Stimulated activated CD4-positive, alpha-beta T cell treated with anti-CD3 and anti-CD28 coated beads, Interleukin-2, amount 100 ng/mL, for 4 hours (primary cell): Measurements from ENCODE around the gene TWNK.

Source experiments
- DNase-seq: peaks from one replicate; pipeline ENCODE4 v3.0.0-alpha.2; 2020; ENCODE audit warnings: low read depth

TWNK gene

DNA sequence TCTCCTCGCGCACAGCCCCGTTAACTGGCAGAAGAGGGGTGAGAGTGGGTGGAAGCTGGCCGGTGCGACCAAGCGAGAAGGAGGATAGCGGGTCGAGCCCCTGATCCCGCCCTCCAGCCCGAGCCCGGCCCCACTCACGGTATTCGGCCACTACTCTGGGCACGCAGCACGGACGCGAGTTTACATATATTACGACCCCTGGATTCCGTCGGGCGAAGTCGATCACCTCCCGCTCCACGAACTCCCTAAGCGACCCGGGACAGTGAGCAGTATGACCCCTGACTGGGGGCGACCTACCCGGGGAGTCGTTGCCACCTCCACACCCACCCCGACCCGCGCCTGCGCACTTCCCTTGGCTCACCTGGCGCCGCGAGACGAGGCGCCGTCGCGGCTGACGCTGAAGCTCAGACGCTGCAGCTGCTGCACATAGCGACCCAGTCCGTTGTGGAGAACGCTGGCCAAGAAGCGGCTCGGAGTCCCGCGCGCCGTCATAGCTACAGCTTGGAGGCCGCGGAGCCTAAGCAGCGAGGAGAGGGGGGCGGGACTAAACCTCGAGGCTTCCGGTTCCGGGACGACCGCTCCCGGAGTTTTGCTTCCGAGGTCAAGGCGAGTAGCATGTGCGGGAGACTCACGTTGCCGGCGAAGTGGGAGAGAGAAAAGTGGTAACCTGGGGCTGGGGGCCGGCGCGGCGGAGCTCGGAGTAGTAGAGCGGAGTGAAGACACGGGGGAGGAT, at the start of gene TWNK, which contains the start of gene MRPL43:
Gene TWNK, plus strand, starts transcription at position 592 of the 733 bp plus-strand sequence. CDS start 668 bp downstream, outside the sequence.
Gene MRPL43, minus strand, starts transcription at position 546 of the 733 bp plus-strand sequence. Its CDS starts 54 bp downstream, at position 492.
- DNase-seq, result peak; percentile 82

DNA sequence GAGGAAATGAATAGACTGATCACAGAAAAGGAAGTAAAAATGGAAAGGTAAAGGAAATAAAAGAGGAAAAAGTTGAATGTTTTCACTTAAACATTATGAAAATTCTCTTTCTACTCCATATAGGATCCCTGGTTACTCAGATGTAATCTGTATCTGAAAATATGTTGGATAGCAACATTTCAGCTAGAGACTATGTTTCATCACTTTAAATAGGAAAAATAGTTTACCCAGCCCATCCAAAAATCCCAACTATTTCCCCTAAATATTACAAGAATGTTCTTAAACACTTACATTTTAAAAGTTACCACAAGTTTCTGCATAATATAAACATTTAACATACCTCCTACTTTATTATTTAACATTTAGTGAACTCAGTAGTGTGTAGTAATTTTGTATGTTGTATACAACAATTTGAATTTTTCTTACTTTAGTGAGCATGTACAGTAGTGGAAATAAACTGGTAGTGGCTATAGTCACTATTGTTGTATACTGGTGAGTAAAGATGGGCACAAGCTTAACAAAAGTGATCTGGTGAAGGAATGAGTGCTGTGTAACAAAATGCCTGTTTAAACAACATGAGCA, 47.5 kb upstream of the TWNK start:
- no peak for DNase-seq

DNA sequence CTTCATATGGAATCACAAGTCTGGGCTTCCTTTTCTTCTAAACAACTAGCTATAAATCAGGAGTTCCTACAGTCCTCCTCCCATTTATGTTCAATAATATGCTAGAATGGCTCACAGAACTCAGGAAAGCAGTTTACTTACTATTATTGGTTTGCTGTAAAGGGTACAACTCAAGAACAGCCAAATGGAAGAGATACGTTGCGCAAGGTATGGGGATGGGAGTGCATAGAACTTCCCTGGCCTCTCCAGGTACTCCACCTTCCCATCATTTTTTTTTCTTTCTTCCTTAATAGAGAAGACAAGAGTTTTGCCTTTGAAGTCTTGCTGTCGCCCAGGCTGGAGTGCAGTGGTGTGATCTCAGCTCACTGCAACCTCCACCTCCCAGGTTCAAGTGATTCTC, 45.1 kb upstream of the TWNK start:
- no peak for DNase-seq

DNA sequence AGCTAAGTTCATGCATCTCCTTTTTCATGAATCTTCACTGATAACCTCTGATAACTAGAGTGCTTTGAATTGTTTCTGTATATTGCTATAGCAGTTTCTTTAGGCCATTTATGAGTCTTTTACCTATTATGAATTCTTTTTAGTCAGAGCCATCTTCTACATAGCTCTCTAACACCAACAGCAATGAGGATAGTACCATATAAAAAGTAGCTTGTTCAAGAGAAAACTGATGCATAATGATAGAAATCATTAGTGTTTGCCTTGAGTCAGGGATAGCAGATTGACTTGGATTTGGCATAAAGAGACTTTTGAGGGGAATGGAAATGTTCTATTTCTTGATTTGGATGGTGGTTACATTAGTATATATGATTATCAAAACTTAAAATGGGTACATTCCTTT, 43.8 kb upstream of the TWNK start:
- no peak for DNase-seq

DNA sequence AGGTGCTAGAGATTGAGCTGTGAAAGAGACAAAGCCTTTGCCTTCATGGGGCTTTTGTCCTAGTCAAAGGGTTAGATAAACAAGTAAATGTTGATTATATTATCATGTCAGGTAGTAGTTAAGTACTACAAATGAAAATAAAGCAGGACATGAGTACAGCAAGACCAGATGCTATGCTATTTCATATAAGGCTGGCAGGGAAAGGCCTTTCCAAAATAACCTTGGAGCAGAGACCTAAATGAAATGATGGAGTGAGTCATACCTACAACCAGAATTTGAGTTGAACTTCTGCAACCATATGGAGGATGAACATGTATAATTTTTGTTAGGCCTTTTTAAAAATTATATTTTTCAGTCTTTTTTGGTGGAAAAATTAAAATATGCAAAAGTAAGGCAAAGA, 41.6 kb upstream of the TWNK start:
- DNase-seq, result no peak

DNA sequence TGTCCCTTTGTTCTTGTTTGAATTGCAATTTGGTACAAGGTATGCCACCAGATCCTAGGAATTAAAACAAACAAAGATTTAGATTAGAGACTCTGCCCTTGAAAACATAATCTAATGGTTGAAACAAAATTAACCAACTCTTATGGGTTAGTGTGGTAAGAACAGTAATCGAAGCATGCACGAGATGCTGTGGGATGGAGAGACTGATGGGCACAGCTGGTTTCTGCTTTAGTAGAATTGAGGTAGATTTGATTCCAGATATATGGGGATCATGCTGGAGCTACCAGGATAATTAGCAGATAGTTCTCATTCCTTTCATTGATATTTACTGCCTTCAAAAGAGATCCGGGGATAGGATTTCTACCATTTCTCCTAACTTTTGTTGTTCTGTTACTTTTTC, 38.4 kb upstream of the TWNK start:
- no peak for DNase-seq

DNA sequence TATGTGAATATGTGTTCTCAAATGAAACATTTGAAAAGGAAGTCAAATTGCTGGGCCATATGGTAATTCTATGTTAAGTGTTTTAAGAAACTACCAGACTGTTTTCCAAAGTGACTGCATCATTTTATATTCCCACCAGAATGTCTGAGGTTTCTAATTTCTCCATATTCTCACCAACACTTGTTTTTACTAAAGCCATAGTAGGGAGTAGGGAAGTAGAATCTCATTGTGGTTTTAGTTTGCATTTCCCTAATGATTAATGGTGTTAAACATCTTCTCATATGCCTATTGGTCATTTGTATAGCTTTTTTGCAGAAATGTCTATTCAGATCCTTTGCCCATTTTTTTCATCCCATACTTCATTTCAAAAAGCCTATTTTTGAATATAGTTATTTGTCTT, 27.1 kb upstream of the TWNK start:
- DNase-seq, result no peak

DNA sequence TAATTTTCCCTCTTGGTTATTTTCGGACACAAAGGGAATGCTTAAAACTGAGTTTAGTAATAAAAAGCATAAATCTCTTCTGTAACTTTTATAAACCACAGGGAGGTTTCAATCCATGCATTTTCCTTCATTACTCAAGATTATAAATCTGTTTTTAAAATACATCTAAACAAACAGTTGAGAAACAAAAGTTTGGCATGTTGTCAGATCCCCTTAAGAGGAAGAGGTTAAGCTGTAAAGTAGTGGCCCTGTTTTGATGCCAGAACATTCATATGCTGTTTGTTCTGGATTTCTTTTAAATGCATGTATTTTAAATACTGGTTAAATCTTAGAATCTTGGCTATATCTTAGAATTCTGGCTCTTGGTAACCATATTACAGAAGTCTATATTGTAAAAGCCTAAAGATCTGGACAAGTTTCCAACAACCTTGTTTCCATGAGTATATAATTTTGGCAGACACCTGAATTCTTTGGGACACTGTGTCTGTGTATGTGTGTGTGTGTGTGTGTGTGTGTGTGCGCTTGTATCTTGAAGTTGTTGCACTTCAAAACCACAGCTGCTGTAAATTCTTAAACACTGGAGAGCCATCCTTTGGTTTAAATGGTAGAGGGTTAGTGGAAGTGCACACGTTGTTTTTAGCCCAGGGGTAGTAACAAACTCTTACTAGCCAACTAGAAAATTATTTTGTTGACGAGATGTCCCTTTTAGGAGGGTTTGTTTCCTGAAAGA, 24.8 kb upstream of the TWNK start:
- DNase-seq, result no peak

DNA sequence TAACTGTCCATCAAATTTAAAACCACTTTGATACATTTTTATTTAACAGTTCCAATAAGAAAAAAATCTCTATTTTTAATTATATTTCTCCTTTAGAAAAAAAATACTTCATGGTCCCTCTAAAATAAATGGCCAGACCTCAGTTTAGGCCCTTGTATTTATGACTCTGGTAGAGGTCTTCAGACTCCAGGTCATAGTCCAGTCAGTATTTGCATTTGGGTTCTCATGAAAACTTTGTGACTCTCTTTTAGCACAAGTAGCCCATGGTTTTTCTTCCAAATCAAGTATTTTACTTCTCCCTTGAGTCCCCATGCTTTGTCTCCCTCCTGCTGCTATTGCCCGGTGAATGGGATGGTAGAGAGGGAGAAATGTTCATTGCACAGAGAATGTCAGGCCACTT, 23.5 kb upstream of the TWNK start:
- no peak for DNase-seq

DNA sequence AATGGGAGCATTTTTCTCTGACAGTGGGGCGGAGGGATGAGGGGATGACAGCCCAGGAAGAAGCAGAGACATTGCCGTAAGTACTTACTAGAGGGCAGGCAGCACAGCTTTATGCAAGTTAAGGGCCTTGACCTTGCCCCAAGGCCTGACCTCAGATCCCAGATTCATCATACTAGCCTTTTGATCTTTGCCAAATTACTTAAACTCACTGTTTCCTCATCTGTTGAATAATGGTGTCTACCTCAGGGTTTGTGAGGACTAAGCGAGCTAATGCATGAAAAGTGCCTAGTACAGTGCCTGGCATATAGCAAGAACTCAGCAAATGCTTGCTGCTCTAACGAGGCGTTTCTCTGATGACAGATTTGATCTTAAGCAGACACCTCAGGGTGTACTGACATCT, 21.5 kb upstream of the TWNK start:
- no peak for DNase-seq

DNA sequence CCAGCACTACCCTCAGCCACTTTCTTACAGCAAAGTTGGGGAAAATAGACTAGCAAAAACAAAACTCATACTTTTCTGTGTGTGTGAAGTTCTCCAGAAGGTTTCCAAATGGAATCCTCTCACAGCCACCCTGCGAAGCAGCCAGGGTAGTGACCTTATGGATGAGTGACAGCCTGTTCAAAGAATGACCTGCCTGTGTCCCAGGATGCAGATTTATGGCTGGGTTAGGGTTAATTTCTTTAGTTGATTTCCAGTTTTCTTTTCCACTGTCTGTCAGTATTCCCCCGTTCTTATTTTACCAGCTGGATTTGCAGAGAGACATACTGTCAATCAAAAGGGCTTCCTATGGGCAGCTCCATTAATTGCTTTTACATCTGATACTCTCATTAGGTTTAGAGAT, 20.5 kb upstream of the TWNK start:
- no peak for DNase-seq

DNA sequence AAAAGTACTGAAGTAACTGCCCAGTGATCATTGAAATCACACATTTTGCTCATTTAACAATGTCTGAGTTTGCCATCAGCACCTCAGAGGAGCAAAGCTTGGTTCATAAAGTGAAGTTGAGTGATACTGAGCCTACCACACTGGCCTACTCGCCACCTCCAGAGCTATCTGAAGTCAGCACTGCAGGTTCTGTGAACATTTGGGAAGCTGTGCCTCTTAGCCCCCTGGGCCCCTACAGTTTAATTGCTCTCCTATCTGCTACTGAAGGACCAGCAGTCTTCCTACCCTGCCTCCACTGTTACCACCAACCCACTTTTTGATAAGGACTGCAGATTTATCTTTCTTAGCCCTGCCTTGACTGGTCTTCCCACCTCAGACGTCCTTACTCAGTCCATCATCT, 20.0 kb upstream of the TWNK start:
- DNase-seq, result no peak

DNA sequence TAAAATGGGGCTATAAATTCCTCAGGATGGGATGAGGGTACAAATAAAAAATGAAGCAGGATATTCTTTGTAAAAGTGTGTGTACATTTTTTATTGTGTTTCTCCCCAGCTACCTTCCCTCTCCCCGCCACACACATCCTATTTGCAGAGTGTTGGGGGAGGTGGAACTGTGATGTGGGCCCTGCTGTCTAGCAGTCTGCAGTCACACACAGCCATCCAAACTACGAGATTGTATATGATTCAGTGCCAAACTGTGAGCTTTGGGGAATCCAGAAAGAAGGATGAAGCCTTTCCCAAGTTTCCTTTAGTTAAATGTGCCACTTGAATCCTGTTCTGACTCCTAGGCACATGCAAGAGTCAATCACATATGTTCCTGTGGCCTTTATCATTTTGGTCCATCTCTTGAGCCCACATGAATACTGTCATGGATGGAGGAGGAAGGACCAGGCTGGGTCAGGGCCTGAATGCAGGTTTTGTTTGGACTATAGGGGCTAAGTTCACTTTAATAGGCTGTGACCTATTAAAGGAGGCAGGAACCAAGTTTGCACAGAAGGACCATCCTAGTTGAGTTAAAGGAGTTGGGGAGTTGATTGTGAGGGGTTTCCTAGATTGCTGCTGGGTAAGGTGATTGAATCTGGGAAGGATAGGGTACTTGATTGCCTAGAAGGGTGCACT, 19.1 kb upstream of the TWNK start:
- no peak for DNase-seq

DNA sequence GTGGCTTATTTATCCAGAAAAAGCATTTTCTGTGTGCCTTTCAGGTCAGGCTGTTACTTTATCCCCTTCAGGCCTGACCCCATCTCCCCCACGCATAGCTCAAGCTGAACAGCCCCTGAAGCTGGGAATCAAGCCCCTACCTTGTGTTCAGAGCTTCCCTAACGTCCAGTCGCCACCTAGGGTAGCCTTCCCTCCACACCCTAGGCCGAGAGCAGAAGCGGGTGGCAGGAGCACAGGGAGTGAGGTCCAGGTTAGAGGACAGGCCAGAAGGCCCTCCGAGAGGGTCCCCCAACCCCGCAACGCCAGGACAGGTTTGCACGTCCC, 18.5 kb upstream of the TWNK start:
- DNase-seq, result no peak

DNA sequence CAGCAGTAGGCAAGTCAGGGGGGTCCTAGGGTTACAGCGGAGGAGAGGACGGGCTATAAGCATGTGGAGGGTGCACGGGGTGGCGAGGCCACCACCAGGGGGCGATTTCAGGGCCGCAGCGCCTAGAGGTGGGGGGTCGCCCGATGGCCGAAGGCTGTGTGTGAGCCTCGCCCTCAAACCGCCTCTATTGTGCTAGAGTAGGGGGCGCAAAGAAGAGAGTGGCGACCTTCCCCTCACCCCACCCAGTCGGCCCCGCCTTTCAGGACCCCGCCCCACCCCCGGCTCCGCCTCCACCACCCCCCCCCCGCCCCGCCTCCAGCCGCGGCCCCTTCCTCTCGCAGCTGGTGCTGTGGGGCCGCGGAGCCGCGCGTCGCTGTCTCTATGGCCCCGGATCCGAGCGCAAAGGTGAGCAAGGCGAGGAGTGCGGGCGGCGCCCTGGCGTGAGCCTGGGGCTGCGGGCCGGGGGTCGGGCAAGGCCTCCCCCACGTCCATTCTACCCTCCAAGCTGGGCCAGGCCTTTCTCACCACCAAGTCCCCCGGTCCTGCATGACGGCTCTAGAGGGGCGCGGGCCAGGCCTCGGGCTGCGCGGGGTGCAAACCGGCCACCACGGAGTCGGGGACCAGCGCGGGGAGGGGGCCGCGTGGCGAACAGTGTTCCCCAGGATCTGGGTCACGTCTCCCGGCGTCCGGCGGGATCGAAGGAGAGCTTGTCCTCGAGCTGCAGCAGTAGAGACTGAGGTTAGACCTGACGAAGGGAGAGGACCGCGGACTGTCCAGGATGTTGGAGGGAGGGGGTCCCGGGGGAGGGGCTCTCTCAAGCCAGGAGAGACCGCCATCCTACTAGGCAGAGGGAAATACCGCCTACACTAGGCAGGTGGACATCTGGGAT, 17.9 kb upstream of the TWNK start, which contains the start of gene SEMA4G:
Gene SEMA4G, plus strand, starts transcription at position 318 of the 889 bp plus-strand sequence. CDS start 3,409 bp downstream, outside the sequence.
- DNase-seq, result no peak

DNA sequence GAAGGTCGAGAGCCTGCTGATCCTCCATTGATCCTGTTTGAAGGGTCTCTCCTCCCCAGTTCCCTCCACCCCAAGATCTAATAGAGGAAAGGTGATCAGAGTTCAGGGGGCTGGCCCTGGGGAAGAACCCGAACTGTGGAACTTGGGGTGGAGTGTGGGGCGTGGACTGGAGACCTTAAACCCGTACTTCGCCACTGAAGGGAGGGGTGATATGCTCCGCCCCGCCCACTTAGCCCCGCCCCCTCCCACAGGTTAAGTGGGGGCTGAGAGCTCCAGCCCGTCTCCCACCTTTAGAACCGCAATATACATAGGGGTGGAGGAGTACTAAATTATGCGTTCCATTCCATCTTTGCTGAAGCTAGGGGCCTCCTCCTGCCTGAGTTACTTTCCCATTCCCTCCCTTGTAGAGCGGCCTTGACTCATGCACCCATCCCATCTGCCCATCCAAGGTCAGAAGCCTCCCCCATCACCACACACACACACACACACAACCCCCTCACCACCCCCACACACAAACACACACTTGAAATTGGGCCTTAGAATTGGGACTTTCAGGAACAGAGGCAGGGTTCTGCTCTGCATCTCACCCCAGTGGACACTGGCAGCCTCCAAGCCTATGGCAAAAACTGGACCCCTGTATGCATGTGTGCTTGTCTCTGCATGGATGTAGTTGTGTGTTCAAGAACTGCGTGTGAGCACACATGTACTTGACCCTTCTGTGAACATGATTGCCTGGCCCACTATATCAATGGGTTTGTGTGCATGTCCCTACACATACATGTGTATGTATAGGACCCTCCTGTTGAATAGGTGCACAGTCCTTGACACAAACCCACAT, 17.0 kb upstream of the TWNK start:
- no peak for DNase-seq

DNA sequence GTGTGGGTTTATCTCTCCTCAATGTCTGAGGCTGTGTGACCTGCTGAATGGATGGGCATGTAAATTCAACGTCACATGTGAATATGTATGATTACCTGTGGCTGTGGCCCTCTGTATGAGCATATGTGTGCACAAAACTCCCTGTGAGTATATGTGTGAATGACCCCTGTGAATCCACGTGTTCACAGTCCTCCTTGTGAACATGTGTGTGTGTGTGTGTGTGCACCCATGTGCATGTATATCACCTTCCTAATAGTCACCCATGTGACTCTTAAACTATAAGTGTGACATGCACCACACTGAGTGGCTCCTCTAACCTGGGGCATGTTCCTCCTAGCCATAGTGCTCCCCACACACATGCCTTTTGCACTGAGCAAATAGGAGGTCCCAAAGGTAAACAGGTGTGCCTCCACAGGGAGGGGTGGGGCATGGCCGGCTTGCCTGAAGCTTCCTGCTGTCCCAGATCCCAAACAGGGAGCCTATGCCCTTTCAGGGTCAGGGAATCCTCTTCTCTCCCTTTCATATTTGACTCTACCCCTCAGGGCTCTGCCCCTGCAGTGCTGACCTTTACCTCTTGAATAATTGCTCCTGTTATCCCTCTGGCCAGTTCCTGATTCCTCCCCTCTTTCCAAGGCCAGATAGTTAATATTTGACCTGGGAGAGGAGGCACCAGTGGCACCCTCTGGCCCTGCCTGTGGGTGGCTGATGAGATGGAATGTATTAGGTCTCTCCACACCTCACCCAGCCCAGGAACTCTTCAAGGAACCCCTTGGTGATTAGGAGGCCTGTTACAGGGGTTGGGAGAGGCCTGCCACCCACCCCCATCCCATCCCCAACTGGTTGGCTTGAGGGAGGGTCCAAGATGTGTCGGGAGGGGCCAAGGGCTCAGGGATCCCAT, 16.2 kb upstream of the TWNK start:
- no peak for DNase-seq

DNA sequence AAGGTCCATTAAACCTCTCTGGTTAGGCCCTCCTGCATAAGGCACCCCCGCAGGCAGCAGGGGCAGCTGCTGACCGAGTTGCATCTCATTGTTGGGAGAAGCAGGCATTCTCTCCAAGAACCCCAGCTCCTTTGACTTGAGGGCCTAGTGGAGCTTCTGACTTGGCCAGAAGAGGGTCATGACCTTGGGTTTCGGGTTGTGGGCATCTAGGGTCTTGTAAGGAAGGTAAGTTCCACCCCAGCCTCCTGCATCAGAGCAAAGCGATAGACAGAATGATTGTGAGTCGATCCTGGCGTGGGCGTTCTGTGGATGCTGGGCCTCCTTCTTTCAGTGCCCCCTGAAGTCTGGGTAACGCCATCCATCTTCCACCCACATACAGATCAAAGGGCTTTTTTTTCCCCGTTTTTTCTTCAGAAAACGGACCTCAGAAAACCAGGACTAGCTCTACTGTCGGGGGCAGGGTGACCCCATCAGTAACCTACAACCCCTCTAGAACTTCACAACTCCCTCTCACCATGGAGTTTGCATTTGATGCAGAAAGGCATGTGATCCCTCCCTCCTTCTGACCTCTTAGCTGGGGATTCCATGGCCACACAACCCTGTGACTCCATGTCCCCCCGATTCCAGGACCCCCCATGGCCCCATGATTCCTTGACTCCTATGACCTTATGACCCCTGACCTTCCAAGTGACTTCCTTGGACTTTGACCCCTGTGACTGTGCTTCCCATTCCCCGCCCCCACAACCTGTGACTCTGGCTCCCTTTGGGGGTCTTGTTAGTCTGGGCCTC, 15.0 kb upstream of the TWNK start:
- DNase-seq, result no peak
